GM19395 (cell line): ENCODE data around the gene ITM2B.

Source experiments
- ATAC-seq: cut with Tn5 transposase; IDR thresholded peaks from one replicate; pipeline ENCODE4 v1.9.1; 2021; ENCODE audit warnings: mild to moderate bottlenecking, moderate library complexity; ENCODE audit not compliant: unreplicated experiment

ITM2B gene

DNA sequence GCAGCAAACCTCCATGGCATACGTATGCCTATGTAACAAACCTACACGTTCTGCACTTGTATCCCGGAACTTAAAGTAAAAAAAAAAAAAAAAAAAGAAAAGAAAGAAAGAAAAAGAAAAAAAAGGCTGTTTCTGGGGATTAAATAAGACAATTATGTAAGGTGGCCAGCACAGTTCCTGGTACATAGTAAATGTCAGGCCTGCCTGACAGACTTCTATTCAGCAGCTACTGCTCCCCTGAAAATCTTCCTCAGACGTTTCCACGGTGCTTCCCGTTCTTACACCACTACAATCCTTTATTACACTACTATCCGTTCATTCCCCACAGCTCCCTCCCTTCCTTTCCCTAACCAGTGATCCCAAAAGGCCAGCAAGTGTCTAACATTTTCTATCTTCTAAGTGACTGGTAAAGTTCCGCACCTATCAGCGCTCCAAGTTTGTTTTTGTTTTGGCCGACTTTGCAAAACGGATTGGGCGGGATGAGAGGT, 69.9 kb downstream of the ITM2B start:
- ATAC-seq, result peak; percentile 6

GRCh38 chr13:48303359-48304142, 70.5 kb downstream of the ITM2B start, which contains the start of gene RB1:
Gene RB1 (plus strand): TSS chr13:48303751. CDS start chr13:48303913, 162 bp downstream.
- ATAC-seq, result peak; percentile 77

- peak; percentile 84 for ATAC-seq
Observed at GRCh38 chr13:48304143-48304876, 71.3 kb downstream of the ITM2B start.

- no peak for ATAC-seq
Observed at GRCh38 chr13:48311223-48311622, 78.2 kb downstream of the ITM2B start.

- ATAC-seq, result no peak
Observed at GRCh38 chr13:48315969-48316650, 83.1 kb downstream of the ITM2B start.

- no peak for ATAC-seq
Observed at GRCh38 chr13:48316826-48317510, 84.0 kb downstream of the ITM2B start.

DNA sequence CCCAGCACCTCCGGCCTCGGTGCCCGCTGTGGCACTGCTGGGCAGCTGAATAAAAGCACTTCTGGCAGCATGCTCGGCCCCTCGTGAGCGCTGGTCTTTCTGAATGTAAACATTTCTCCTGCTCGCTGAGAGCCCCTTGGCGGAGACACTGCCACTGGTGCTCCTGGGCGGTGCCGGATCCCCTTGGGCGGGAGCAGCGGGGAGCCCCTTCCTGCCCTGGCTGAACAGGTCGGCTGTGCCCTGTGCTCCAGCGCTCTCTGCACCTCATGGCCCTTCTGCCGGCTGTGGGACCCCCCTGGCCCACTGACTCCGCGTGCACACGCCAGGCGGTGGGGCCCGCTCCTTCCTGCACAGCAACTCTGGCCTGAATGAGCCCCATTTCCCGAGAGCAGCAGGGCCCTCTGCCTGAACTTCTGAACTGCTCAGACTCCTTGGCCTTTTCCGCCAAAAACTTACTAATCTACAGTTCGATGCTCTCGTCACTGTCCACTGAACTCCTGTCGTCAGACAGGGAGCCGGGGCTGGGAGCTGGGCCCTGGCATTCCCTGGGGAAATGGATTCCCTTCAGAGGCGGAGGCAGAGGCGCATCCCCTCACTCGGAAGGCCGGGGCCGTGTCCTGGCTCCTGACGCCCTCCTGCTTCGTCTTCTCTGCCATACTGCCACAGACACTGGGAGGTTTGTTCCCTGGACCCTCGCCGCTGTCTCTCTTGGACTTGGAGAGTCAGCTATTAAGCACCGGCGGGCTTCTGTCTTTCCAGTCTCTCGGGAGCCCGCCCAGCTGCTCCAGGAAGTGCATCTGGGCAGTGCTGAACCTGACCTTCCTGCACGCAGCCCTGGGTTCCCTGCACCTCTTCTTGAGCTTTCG, 84.7 kb downstream of the ITM2B start:
- no peak for ATAC-seq

- ATAC-seq, result no peak
Observed at GRCh38 chr13:48318377-48318811, 85.4 kb downstream of the ITM2B start.

- no peak for ATAC-seq
Observed at GRCh38 chr13:48318821-48319511, 86.0 kb downstream of the ITM2B start.
